NCI-H2196 treated with DMSO at 0.1 percent for 48 hours (cell line): ENCODE measurements around the gene HOXA3.

Source experiments
- DNase-seq: peaks from one replicate; lab custom pipeline; 2025; ENCODE audit not compliant: unreplicated experiment; lab: John Stamatoyannopoulos, UW

HOXA3 gene

DNA sequence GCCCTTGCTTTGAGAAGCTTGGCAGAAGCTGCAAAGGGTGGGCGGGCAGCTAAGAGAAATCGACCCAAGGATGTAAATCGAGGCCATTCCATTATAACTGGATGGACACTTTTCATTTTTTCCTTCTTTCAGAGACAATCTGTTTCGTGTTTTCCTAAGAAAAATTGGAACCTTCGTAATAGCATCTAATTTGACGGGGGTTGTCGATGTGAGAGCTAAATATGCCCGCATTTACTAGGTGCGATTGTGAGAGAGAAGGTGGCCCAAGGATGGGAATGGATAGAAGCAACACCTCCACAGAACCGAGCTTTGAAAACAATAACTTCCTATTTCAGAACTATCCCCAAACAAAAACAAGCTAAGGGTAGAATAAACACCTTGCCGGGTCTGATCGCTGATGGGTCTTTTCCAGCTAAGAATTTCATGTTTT lies 21.0 kb downstream of the HOXA3 start:
- no peak for DNase-seq

DNA sequence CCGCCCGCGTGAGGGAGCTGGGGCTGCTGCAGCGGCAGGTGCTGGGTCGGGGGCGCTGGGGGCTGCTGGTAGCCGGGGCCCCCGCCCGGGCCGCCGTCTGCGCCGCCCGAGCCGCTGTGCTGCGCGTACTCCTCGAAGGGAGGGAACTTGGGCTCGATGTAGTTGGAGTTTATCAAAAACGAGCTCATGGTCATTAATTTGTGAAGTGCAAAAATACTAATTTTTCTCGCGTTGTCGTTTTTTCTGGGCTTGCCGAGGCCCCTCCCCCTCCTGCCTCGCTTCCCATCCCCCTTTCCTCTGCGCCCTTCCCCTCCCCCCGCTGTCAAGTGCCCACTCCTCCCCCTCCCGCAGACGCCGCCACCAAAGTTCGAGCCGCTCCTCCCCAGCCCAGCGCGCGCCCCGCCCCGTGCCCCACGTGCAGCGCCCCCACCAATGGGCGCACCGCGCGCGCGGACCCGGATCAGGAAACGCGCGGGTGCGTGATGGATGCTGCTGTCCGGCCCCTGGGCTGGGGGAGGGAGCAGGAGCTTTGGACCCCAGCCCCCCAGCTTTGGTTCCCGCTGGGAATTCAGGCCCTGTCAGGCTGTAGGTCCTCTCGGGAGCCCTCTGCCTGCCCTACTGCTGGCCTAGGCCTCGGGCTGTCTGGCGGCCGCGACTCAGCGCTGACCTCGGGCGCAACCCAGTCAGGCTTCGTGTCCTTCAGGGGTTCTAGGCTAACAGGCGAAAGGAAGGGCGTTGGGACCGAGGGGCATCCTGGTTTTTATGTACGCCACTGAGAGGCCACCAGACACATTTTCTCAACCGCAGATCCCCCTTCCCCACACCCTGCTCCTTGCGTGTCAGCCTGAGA lies 21.6 kb downstream of the HOXA3 start, which contains the start of gene HOXA4:
TSS of gene HOXA4 (minus strand) at position 218 of the 850 bp plus-strand sequence. CDS start at position 194, 24 bp downstream.
- DNase-seq, result peak; percentile 55

- DNase-seq, result no peak
These were observed 22.4 kb downstream of the HOXA3 start for GRCh38 chr7:27129729-27130539.

GRCh38 chr7:27128776-27129728 lies 23.3 kb downstream of the HOXA3 start:
- DNase-seq, result no peak

- DNase-seq, result no peak
These were observed 24.3 kb downstream of the HOXA3 start for GRCh38 chr7:27128034-27128433.

DNA sequence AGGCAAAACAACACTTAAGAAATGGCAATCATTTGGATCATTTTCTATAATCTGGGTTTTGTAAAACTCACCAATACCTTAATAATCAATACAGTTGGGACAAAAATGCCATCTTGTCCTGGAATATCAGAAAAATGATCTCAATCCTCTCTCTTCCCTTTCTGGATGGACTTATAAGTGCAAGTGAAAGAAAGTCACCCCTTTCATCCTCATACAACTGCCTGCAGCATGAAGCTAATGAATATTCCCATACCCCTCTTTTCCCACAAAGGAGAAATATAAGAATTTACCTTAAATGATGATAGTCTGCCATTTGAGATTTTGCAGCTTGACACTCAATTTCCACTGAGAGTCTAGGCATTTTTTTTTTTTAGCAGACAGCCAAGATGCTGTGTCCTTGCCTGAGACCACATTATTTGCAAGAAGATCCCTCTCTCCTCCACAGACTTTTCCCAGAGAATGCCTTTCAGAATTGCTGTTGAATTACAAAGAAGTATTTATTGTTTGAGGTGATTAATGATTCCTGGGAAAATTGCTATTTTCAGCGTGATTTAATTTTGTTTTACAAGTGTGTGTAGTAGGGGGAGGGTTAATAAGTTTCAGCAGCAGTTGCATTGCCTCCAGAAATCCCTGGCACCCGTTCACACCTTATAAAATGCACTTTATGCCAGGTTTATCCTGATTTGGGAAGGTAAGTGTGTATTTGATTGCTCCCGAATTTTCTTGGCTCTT lies 25.6 kb downstream of the HOXA3 start:
- no peak for DNase-seq

DNA sequence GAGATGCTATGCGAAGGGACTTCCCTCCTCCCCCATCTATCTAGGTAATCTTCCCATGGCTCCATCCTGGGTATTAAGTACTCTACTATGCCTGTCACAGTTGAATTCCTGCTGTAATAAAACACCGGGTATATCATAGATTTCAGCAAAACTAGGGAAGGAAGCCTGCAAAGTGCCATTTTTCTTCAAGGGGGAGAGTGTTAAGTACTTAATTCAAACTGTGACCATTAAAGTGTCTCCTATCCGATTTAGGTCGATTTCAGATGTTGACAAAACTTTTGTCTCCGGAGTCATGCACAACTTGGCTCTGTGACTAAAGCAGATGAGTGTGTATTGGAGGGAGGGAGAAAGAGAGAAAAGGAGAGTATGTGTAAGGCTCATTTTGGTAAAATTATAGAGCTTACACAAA lies 26.4 kb downstream of the HOXA3 start:
- DNase-seq, result no peak

DNA sequence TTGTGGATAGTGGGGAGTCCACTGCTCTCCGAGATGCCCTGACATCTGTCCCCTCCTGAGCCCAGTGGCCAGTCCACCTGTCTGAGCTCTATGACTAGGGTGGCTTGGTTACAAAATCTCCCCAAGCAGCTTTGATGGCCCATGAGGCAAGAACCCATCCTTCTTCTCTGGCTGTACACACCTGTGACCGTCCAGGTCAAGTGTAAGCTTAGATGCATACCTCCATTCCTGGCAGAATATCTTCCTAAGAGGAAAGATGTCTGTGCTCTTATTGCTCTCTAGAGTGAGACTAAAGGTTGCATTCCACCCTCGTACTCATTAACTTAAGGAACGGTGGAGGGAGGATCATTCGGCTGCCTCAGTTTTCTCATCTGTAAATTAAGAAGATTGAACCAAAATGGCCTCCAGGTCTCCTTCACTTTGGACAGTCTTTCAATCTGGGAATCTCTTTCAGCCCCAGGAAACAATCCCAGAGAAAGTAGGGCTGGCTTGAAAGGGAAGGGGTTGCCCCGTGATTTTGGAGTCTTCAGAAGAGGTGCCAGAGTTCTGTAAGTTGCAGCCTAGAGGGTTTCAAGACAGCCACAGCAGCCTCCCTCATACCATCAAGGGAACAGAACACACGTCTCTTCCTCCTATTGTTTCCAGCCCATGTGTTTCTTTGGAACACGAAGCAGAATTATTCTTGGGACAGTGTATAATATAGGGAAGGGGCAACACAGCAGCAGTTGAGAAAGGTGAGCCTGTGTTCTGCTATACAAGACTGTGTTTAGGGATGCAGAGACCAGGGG lies 27.3 kb downstream of the HOXA3 start:
- DNase-seq, result no peak

DNA sequence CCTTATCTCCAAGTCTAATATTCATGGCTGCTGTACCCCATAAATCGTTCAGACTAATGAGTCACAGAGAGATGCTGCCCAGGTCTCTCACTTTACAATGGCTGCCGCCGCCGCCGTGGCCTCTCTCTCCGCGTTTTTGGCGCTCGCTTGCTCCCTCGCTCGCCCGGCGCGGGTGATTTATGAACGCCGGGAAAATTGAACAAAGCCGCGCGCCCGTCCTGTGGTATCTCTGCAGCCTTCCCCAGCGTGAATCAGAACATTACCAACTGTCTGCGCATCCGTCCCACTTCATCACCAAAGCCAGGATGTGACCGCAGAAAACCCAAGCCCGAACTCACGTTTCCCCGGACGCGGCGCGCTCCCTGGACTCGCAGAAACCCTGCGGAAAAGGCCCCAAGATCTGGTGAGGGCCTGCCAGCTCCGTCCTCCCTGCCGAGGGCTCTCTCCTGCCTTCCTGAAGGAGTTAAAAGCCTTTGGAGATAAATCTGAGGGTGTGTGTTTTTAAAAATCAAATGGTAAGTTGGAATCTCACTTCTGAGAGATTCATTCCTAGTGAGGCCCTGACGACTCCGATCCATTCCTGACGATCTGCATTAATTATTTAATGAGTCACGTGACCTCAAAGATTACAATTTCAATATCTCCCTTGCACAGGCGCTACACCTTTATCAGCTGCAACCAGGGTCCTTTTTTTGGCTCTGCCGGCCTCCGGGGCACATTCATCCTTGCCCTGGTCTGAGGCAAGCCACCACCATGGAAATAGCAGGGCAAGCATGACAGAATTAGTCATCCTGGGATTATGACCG lies 28.1 kb downstream of the HOXA3 start:
- DNase-seq, result no peak

DNA sequence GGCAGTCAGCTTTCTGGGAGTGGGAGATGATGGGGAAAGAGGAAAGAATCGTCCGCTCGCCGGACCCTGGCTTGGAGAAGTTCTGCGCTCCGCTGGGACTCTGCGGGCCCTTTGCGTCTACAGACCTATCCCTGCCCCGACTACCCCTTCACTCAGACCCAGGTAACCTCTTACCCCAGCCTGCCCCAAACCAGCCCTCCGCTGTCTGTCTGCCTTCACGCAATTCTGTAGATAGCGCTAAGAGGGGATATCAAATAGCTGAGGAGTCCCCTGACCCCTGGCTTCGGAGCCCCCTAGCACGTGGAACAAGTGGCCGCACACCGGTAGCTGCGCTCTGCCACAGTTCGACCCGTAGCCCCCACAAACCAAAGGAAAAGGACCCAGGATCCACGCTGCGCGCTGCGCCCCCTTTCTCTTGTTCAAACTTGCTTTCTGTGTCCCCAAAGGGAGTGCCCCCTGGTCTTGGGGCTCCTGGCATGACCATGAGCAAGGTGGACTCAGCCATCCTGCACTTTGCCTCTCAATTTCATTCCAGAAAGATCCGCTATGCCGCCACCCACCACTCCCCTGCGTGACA lies 28.8 kb downstream of the HOXA3 start:
- no peak for DNase-seq

DNA sequence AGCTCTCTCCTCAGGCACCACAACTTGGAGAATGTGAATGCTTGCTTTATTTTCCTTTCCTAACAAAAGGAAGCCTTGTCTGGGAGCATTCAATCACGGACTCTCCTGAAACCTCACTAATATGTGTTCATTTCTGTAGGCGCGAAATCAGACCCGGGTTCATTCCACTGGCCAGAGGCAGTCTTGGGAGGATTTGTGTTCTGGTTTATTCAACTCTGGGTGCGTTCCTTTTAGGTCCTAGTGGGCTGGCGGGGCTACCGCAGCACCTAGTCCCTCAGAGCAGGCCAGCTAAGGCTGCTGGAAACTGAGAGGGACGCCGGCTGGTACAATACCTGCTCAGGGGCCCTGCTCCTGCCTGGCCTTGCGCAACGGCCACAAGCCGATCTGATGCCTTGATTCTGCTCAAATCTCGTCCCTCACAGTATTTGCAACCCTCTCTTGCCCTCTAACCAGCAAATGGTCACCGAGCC lies 29.3 kb downstream of the HOXA3 start:
- no peak for DNase-seq

DNA sequence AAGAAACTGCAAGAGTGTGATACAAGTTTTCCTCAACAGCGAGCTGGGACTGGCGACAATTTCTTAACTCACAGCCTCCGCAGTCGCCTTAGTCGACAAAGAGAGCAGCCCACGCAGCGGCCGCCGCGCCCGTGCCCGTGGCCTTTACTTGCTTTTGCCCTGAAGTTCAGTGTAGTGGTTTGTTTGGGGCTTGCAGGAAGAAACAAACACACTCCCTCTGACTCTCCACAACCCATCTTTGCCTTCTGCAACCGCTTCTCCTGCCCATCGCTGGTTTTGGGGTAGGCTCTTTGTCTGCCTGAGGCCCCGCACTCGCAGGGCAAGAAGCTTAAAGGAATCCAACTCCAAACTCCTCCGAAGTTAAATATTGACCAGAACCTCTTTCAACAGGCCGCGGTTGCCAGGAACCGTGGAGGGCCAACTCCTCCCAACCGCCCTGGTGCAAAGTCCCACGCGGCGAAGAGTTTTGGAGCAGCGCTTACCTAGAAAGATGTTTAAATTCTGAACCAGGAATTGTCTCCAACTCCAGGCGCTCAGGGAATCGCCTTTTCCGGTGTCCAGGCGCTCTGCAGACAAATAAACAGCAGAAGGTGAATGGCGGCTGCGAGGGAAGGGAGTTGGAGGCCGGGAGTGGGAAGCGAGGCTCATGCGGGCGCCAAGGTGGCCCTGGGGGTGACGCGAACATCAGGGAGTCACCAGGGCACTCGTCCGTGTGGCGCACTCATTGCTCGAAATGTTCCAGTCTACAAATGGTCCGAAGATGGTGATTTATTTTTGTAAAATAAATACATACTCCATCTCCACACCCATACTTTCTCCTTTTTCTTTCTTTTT lies 30.1 kb downstream of the HOXA3 start:
- no peak for DNase-seq

DNA sequence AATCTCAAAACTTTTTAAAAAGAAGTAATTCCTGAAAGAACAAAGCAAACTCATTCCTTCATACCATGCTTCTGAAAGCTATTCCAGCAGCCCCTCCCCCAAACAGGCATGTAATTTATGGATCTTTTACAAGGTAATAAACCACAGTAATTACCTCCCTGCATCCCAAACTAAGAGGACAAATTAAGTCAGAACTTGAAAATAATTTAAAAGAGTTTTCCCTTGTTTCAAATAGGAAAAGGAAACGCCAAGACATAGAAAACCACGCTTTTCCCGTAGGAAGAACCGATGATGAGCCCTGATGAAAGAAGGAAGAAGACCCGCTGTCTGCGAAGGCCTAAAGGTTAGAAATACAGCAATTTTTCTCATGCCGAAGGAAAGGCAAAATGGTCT lies 30.7 kb downstream of the HOXA3 start:
- no peak for DNase-seq

- no peak for DNase-seq
These were observed 32.9 kb downstream of the HOXA3 start for GRCh38 chr7:27119412-27119911.

DNA sequence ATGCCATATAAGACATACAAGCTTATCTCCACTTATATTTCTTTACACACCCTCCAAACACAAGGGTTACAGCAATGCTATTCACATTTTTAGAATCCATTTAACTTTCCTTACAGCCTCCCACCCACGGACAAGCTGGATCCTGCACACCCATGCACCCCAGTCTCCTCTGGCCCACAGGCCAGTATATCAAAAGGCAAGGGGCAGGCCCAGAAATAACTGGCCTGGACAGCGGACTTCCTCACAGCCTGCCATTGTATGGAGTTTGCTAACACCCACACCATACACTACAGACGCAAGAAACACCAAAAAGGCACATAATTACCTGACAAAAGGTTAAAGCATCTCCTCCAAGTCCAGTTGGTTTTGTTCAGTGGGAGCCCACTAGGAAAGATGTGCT lies 33.8 kb downstream of the HOXA3 start:
- no peak for DNase-seq

GRCh38 chr7:27117887-27118491 lies 34.4 kb downstream of the HOXA3 start:
- no peak for DNase-seq
